MM.1S (cell line): Measurements from ENCODE around the gene SGCD.

ENCODE experiments used
- CTCF ChIP-seq: fragments of 300-600 bp; sonication (generic); IDR thresholded peaks from 2 replicates; pipeline ENCODE4 v1.5.1; 2016; ENCODE audit warnings: antibody characterized with exemption, low read length, mixed read lengths
- EZH2 ChIP-seq: fragments of 300-600 bp; sonication (generic); optimal IDR thresholded peaks from 2 replicates; pipeline ENCODE3; 2017; ENCODE audit warnings: low read depth, mild to moderate bottlenecking, antibody characterized with exemption, low read length, mixed read lengths
- EZH2phosphoT487 ChIP-seq: fragments of 300-600 bp; sonication (generic); IDR thresholded peaks from 2 replicates; pipeline ENCODE4 v1.6.1; 2018; ENCODE audit warnings: antibody characterized with exemption, low read length

- TF ChIP-seq CTCF = no peak
- no peak for TF ChIP-seq EZH2phosphoT487
- TF ChIP-seq EZH2 = no peak
Measured at GRCh38 chr5:156411957-156412356, 85.0 kb downstream of the SGCD start.
